ENCODE data around the gene PLCL2. TPM values are rescaled to one million over a fixed set of nuclear protein-coding genes. Genes with fewer than 3 reads are reported as not detected.

Gene PLCL2
- total RNA-seq, 1 experiment from 2014 or later, result 3.0 TPM

- intact Hi-C loops (cut with micrococcal nuclease; ENCODE audit: unreplicated experiment) (no loop called here), in situ Hi-C loops (cut with HindIII; ENCODE audit: low pct_unique_long_range_greater_than_20kb, low sequenced_read_pairs) (no loop called here)
- ATAC-seq (no peak), DNase-seq (ENCODE audit: low read depth, low spot score) (no peak)
- ChIA-PET CTCF (no interaction called here), POLR2A (no interaction called here)
- Histone ChIP-seq H3K36me3 (ENCODE audit: control insufficient read depth, insufficient read depth, low read length) (no peaks in the 10 kb centered on the region), H3K4me3 (ENCODE audit: low read depth in 2 of 2, low read length in 2 of 2) (no peak overlapping the region), H3K27ac (ENCODE audit: low read length) (no peak overlapping the region), H3K9me3 (ENCODE audit: control insufficient read depth, insufficient read depth, low read depth, low read length) (no peaks in the 10 kb centered on the region), H3K4me1 (ENCODE audit: control insufficient read depth, insufficient read depth, low read length) (no peaks in the 10 kb centered on the region), H3K27me3 (ENCODE audit: control insufficient read depth, insufficient read depth, low read length) (no peaks in the 10 kb centered on the region)
- BruUV-seq (replicated peaks), result no TSS peak
- TF ChIP-seq REST (IDR thresholded peaks at IDR 0.05; ENCODE audit: insufficient read depth in 1 of 2, low read depth in 2 of 2, low read length in 1 of 2), result no peak
- no peak for TF ChIP-seq TCF7L2 (IDR thresholded peaks at IDR 0.05; ENCODE audit: low read depth, low read length)
- TF ChIP-seq POLR2AphosphoS5 (IDR thresholded peaks at IDR 0.05; ENCODE audit: low read depth, low read length), result no peak
- TF ChIP-seq SIN3A (IDR thresholded peaks at IDR 0.05; ENCODE audit: borderline replicate concordance, insufficient read depth, low read depth, low read length), result no peak
- TF ChIP-seq CTCF (IDR thresholded peaks at IDR 0.05), result no peak
These were observed 207.8 kb downstream of the PLCL2 start for GRCh38 chr3:17092583-17092933.

- ChIA-PET POLR2A (no interaction called here), CTCF (no interaction called here)
- BruUV-seq (replicated peaks), result no TSS peak
- Histone ChIP-seq H3K4me1 (ENCODE audit: control insufficient read depth, insufficient read depth, low read length) (no peaks in the 10 kb centered on the region), H3K4me3 (ENCODE audit: low read depth in 2 of 2, low read length in 2 of 2) (no peak overlapping the region), H3K36me3 (ENCODE audit: control insufficient read depth, insufficient read depth, low read length) (no peaks in the 10 kb centered on the region), H3K27ac (ENCODE audit: low read length) (no peak overlapping the region), H3K27me3 (ENCODE audit: control insufficient read depth, insufficient read depth, low read length) (no peaks in the 10 kb centered on the region), H3K9me3 (ENCODE audit: control insufficient read depth, insufficient read depth, low read depth, low read length) (no peaks in the 10 kb centered on the region)
- DNase-seq (ENCODE audit: low read depth, low spot score), result no peak
- intact Hi-C loops (cut with micrococcal nuclease; ENCODE audit: unreplicated experiment) (no loop called here), in situ Hi-C loops (cut with HindIII; ENCODE audit: low pct_unique_long_range_greater_than_20kb, low sequenced_read_pairs) (no loop called here)
- ATAC-seq, result no peak
- TF ChIP-seq CTCF (IDR thresholded peaks at IDR 0.05) (no peak), SIN3A (IDR thresholded peaks at IDR 0.05; ENCODE audit: borderline replicate concordance, insufficient read depth, low read depth, low read length) (no peak), TCF7L2 (IDR thresholded peaks at IDR 0.05; ENCODE audit: low read depth, low read length) (no peak), POLR2AphosphoS5 (IDR thresholded peaks at IDR 0.05; ENCODE audit: low read depth, low read length) (no peak), REST (IDR thresholded peaks at IDR 0.05; ENCODE audit: insufficient read depth in 1 of 2, low read depth in 2 of 2, low read length in 1 of 2) (no peak)
These were observed 209.8 kb downstream of the PLCL2 start for GRCh38 chr3:17094551-17094950.

All from Panc1 (cell line).